Glutamatergic neuron (in vitro differentiated cells): Measurements from ENCODE around the gene MDM1. TPM values are rescaled to one million over a fixed set of nuclear protein-coding genes. Genes with fewer than 3 reads are reported as not detected.

Source experiments
- DNase-seq: peaks from one replicate; pipeline ENCODE4 v3.0.0; 2022
- H3K27ac Mint-ChIP-seq: one replicate; pipeline ENCODE4 v1.8.0; 2020; ENCODE audit warnings: mild to moderate bottlenecking, mixed read lengths, inconsistent platforms; ENCODE audit not compliant: unreplicated experiment
- H3K27me3 Mint-ChIP-seq: one replicate; pipeline ENCODE4 v1.8.0; 2020; ENCODE audit warnings: mild to moderate bottlenecking, moderate library complexity, mixed read lengths, inconsistent platforms; ENCODE audit not compliant: unreplicated experiment
- H3K36me3 Mint-ChIP-seq: one replicate; pipeline ENCODE4 v1.8.0; 2020; ENCODE audit warnings: mild to moderate bottlenecking, mixed read lengths, inconsistent platforms; ENCODE audit not compliant: unreplicated experiment
- H3K4me1 Mint-ChIP-seq: one replicate; pipeline ENCODE4 v1.8.0; 2020; ENCODE audit warnings: mild to moderate bottlenecking, low read depth, mixed read lengths, inconsistent platforms; ENCODE audit not compliant: unreplicated experiment
- H3K4me3 Mint-ChIP-seq: one replicate; pipeline ENCODE4 v1.8.0; 2020; ENCODE audit warnings: mild to moderate bottlenecking, mixed read lengths, inconsistent platforms; ENCODE audit not compliant: unreplicated experiment
- H3K9me3 Mint-ChIP-seq: one replicate; pipeline ENCODE4 v1.8.0; 2020; ENCODE audit warnings: mild to moderate bottlenecking, moderate library complexity, mixed read lengths, inconsistent platforms; ENCODE audit not compliant: unreplicated experiment
- total RNA-seq: library from RNA; stranded (reverse); fragmentation: NEBNext Ultra II Directional; extraction: Animal tissue kit (Norgen Biotek cat#: 25700); gene quantifications from one replicate; pipeline ENCODE4 v1.2.1, GENCODE V29; 2021; ENCODE audit not compliant: unreplicated experiment
- TF ChIP-seq, protein P1 (sequence below): fragments of 200-600 bp; sonication (generic); IDR thresholded peaks from one replicate; pipeline ENCODE4 v1.5.0; 2021; ENCODE audit not compliant: partially characterized antibody, unreplicated experiment

MDM1 gene
- total RNA-seq, 1 donor from 2014 or later, result 7.9 TPM

DNA sequence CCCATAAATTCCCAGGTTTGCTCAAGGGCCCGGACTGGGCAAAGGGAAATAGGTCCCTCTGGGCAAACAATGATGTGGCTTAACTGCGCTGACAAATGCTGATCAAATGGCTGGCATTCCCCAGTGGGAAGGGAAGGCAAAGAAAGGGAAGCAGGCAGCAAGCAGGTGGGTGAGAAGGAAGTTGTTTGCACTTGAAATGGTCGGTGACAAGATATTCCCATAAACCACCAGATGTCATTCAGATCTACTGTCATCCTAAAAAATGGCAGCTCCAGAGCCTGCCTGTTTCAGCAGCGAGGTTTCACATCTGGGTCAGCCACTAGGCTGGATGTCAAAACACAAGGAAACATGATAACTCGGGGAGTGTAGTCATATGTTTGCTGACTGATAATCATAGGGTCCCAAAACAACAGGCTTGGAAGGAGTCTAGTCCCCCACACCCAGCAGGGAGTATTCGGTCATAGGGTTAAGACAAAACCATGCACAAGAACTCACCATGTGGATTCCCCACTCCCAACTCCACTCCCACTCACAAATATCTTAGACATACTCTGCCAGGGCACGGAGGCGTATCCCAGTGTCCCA lies 37.9 kb upstream of the MDM1 start:
- H3K27ac Mint-ChIP-seq, result no peak overlapping the region
- no peak overlapping the region for H3K4me3 Mint-ChIP-seq
- TF ChIP-seq, protein P1, sequence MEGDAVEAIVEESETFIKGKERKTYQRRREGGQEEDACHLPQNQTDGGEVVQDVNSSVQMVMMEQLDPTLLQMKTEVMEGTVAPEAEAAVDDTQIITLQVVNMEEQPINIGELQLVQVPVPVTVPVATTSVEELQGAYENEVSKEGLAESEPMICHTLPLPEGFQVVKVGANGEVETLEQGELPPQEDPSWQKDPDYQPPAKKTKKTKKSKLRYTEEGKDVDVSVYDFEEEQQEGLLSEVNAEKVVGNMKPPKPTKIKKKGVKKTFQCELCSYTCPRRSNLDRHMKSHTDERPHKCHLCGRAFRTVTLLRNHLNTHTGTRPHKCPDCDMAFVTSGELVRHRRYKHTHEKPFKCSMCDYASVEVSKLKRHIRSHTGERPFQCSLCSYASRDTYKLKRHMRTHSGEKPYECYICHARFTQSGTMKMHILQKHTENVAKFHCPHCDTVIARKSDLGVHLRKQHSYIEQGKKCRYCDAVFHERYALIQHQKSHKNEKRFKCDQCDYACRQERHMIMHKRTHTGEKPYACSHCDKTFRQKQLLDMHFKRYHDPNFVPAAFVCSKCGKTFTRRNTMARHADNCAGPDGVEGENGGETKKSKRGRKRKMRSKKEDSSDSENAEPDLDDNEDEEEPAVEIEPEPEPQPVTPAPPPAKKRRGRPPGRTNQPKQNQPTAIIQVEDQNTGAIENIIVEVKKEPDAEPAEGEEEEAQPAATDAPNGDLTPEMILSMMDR, result no peak
- no peak for DNase-seq
- H3K36me3 Mint-ChIP-seq, result no peaks in the 10 kb centered on the region
- H3K4me1 Mint-ChIP-seq, result peaks cover 7% of the 10 kb centered on the region
- no peaks in the 10 kb centered on the region for H3K27me3 Mint-ChIP-seq
- H3K9me3 Mint-ChIP-seq, result no peaks in the 10 kb centered on the region

DNA sequence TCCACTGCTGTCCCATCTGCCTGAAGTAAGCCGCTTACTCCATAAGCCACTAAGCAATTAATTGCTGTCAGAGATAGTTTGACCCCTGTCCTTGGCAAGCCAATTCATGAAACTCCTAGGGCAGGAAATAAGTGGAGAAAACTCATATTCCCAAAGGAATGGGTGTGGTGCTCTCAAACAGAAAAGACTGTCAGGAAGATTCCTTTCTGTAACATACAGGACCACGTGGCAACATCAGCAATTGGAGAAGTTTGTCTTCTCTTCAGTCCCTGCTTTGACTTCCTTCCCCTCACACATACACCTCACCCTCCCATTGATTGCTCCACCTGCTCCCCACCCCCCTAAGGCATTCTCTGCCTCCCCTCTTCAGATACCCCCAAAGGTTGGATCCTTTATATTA lies 36.2 kb upstream of the MDM1 start:
- no peaks in the 10 kb centered on the region for H3K27me3 Mint-ChIP-seq
- no peaks in the 10 kb centered on the region for H3K36me3 Mint-ChIP-seq
- TF ChIP-seq, protein P1, result no peak
- H3K27ac Mint-ChIP-seq, result no peak overlapping the region
- no peaks in the 10 kb centered on the region for H3K9me3 Mint-ChIP-seq
- no peak overlapping the region for H3K4me3 Mint-ChIP-seq
- no peak for DNase-seq
- H3K4me1 Mint-ChIP-seq, result peaks cover 5% of the 10 kb centered on the region

DNA sequence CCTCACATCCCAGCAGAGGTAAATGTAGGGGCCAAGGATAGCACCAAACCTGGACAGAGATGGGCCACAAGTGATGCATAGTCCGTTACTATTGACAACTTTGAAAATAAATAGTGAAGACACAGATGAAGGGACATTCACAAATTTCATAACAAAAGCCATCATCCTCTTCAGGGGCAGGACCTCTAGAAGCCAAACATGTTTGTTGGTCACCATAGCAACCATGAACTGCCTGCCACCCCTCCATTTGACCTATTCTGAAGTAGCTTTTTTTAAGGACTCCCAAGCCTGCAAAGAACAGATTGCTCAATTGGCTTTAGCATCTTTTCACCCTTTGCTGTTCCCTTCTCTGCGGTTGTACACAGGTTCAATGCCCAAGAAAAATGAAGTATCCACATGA lies 35.7 kb upstream of the MDM1 start:
- TF ChIP-seq, protein P1, result no peak
- Mint-ChIP-seq H3K4me1 (peaks cover 5% of the 10 kb centered on the region), H3K27me3 (no peaks in the 10 kb centered on the region), H3K27ac (no peak overlapping the region), H3K4me3 (no peak overlapping the region), H3K36me3 (no peaks in the 10 kb centered on the region), H3K9me3 (no peaks in the 10 kb centered on the region)
- no peak for DNase-seq

DNA sequence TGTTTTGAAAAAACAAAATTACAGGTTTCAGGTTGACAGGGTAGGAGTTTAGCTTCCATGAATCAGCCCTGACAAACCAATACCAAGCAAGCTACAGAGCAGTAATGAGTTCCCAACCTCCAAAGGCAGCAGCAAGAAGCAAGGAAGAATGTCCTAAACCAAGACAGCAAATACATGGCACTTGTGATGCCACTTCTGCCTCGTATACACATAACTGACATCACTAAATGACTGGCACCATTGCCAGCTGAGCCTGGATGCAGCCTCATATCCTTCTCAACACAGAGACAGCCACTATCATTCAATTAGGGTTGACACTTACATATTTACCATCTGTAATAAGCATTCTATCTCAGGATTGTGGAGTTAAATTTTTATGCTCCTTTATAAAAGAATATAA lies 35.0 kb upstream of the MDM1 start:
- H3K4me3 Mint-ChIP-seq, result no peak overlapping the region
- H3K4me1 Mint-ChIP-seq, result peaks cover 5% of the 10 kb centered on the region
- no peaks in the 10 kb centered on the region for H3K27me3 Mint-ChIP-seq
- no peak for DNase-seq
- H3K27ac Mint-ChIP-seq, result no peak overlapping the region
- TF ChIP-seq, protein P1, result no peak
- no peaks in the 10 kb centered on the region for H3K9me3 Mint-ChIP-seq
- H3K36me3 Mint-ChIP-seq, result no peaks in the 10 kb centered on the region

DNA sequence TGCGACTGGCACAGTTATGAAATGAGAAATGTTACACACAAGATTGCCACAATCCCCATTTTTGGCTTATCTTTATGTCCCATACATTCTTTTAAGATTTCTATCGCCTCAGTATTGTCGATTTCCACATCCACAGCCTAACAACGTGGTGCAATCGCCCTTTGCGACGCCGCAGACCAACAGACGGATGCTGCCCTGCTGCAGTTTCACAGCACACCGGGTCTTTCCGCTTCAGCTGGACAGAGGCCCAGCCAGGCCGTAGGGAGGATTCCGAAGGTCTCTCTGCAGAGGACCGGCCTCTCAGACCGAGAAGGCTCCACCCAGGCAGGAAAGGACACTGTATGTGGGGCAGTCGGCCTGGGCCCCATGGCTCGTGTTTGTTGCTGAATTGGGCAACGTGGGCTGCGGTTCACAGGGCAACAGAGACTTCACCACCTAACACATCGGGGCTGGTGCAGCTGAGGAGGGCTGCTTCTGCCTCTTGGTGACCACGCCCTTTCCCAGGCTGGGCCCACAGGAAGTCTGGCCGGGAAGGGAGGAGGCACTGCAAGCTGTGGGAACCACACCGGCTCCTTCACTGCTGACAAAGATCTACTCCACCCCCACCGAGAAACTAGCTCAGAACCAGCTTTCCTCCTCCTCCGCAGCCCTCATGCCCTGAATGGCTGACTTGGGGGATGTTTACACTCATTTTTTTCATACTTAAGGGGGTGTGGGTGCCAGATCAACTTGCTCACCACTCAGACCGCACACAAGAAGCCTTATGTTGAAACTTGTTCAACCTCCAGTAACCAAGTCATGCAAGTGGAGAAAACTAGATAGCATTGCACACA lies 32.9 kb upstream of the MDM1 start:
- Mint-ChIP-seq H3K4me1 (peaks cover 5% of the 10 kb centered on the region), H3K27me3 (no peaks in the 10 kb centered on the region), H3K27ac (no peak overlapping the region), H3K36me3 (no peaks in the 10 kb centered on the region), H3K4me3 (no peak overlapping the region), H3K9me3 (no peaks in the 10 kb centered on the region)
- DNase-seq, result peak; percentile 45
- TF ChIP-seq, protein P1, result no peak
